Activated CD4-positive, alpha-beta T cell treated with anti-CD3 and anti-CD28 coated beads, Interleukin-2, amount 10 ng/mL, durations not matched to agents 24 days and 14 days (primary cell): ENCODE measurements around the gene HPDL. TPM values are rescaled to one million over a fixed set of nuclear protein-coding genes. Genes with fewer than 3 reads are reported as not detected.
A peak's percentile ranks its signal among the peaks of the same experiment; 100 is the strongest.

Experiments used
- DNase-seq: peaks from one replicate; pipeline ENCODE4 v3.0.0; 2022
- H3K27ac Mint-ChIP-seq: one replicate; pipeline ENCODE4 v1.8.0; 2022; ENCODE audit warnings: mild to moderate bottlenecking, mixed read lengths
- H3K27me3 Mint-ChIP-seq: one replicate; pipeline ENCODE4 v1.8.0; 2022; ENCODE audit warnings: mixed read lengths
- H3K36me3 Mint-ChIP-seq: one replicate; pipeline ENCODE4 v1.8.0; 2022; ENCODE audit warnings: low read depth, mild to moderate bottlenecking, mixed read lengths
- H3K4me1 Mint-ChIP-seq: one replicate; pipeline ENCODE4 v1.8.0; 2021; ENCODE audit warnings: mixed read lengths
- H3K4me3 Mint-ChIP-seq: one replicate; pipeline ENCODE4 v1.8.0; 2022; ENCODE audit warnings: mild to moderate bottlenecking, moderate library complexity, mixed read lengths
- H3K9me3 Mint-ChIP-seq: one replicate; pipeline ENCODE4 v1.8.0; 2021; ENCODE audit warnings: mixed read lengths
- intact Hi-C: fragments of 100-400 bp; cut with micrococcal nuclease; formaldehyde crosslinking; loops from one replicate; pipeline ENCODE4 v1.15.1; 2023
- total RNA-seq: library from RNA; stranded (reverse); gene quantifications from 2 replicates; pipeline ENCODE4 v1.2.3, GENCODE V29; 2022

Gene HPDL
- total RNA-seq, 1 donor from 2014 or later = 39.8 TPM

GRCh38 chr1:45331436-45332345 is 5.0 kb downstream of the HPDL start:
- no peak overlapping the region for H3K4me3 Mint-ChIP-seq
- DNase-seq = no peak
- no peaks in the 10 kb centered on the region for H3K27me3 Mint-ChIP-seq
- H3K36me3 Mint-ChIP-seq = peaks cover 26% of the 10 kb centered on the region
- H3K4me1 Mint-ChIP-seq = peaks cover 32% of the 10 kb centered on the region
- H3K9me3 Mint-ChIP-seq = no peaks in the 10 kb centered on the region
- H3K27ac Mint-ChIP-seq = no peak overlapping the region
- intact Hi-C loops = no loop called here

- H3K4me3 Mint-ChIP-seq = no peak overlapping the region
- H3K27me3 Mint-ChIP-seq = no peaks in the 10 kb centered on the region
- no peak for DNase-seq
- peaks cover 35% of the 10 kb centered on the region for H3K4me1 Mint-ChIP-seq
- no peaks in the 10 kb centered on the region for H3K9me3 Mint-ChIP-seq
- no peak overlapping the region for H3K27ac Mint-ChIP-seq
- peaks cover 29% of the 10 kb centered on the region for H3K36me3 Mint-ChIP-seq
- intact Hi-C loops = no loop called here
Observed at GRCh38 chr1:45332346-45332720, 5.6 kb downstream of the HPDL start.

- H3K4me3 Mint-ChIP-seq = no peak overlapping the region
- intact Hi-C loops = loop anchor here (1.0 kb wide), 1 partner anchor 8 kb away; the partner anchor contains the start of gene HPDL
- peak overlapping the region; percentile 75 for H3K27ac Mint-ChIP-seq
- peaks cover 36% of the 10 kb centered on the region for H3K4me1 Mint-ChIP-seq
- no peaks in the 10 kb centered on the region for H3K27me3 Mint-ChIP-seq
- H3K9me3 Mint-ChIP-seq = peaks cover 6% of the 10 kb centered on the region
- H3K36me3 Mint-ChIP-seq = peaks cover 29% of the 10 kb centered on the region
- DNase-seq = peak; percentile 65
Observed at GRCh38 chr1:45334308-45335245, 7.9 kb downstream of the HPDL start.

GRCh38 chr1:45335855-45336324 is 9.2 kb downstream of the HPDL start:
- Mint-ChIP-seq H3K4me1 (peaks cover 39% of the 10 kb centered on the region), H3K36me3 (peaks cover 26% of the 10 kb centered on the region), H3K27me3 (no peaks in the 10 kb centered on the region), H3K27ac (no peak overlapping the region), H3K4me3 (no peak overlapping the region), H3K9me3 (peaks cover 6% of the 10 kb centered on the region)
- DNase-seq = no peak
- intact Hi-C loops = no loop called here

- H3K4me3 Mint-ChIP-seq = peak overlapping the region; percentile 98
- peaks cover 6% of the 10 kb centered on the region for H3K9me3 Mint-ChIP-seq
- H3K4me1 Mint-ChIP-seq = peaks cover 53% of the 10 kb centered on the region
- H3K36me3 Mint-ChIP-seq = peaks cover 42% of the 10 kb centered on the region
- no peaks in the 10 kb centered on the region for H3K27me3 Mint-ChIP-seq
- no peak overlapping the region for H3K27ac Mint-ChIP-seq
- no peak for DNase-seq
- intact Hi-C loops = no loop called here
Observed at GRCh38 chr1:45337630-45338325, 11.1 kb downstream of the HPDL start.

GRCh38 chr1:45339789-45340558 is 13.3 kb downstream of the HPDL start, which contains the start of the genes MUTYH and TOE1:
MUTYH (minus strand) TSS chr1:45340440; CDS start chr1:45334505, 5,935 bp downstream.
TOE1 (plus strand) TSS chr1:45340170; CDS start chr1:45340253, 83 bp downstream.
- H3K27ac Mint-ChIP-seq = peak within 1 kb of the TSS; percentile 99
- peaks cover 45% of the 10 kb centered on the region for H3K4me1 Mint-ChIP-seq
- peaks cover 48% of the 10 kb centered on the region for H3K36me3 Mint-ChIP-seq
- DNase-seq = peak; percentile 98
- H3K4me3 Mint-ChIP-seq = peak within 1 kb of the TSS; percentile 98
- H3K9me3 Mint-ChIP-seq = peaks cover 6% of the 10 kb centered on the region
- H3K27me3 Mint-ChIP-seq = no peaks in the 10 kb centered on the region
- intact Hi-C loops = loop anchor here (1.0 to 2.0 kb wide), 10 partner anchors 14 to 539 kb away; partner anchors contain the start of genes CCDC163, EIF2B3, GPBP1L1 and HPDL

GRCh38 chr1:45340816-45341466 is 14.2 kb downstream of the HPDL start:
- peak; percentile 77 for DNase-seq
- Mint-ChIP-seq H3K27ac (peak overlapping the region; percentile 99), H3K9me3 (peaks cover 6% of the 10 kb centered on the region), H3K4me3 (peak overlapping the region; percentile 98), H3K27me3 (no peaks in the 10 kb centered on the region), H3K4me1 (peaks cover 40% of the 10 kb centered on the region), H3K36me3 (peaks cover 55% of the 10 kb centered on the region)
- intact Hi-C loops = loop anchor here (1.0 to 2.0 kb wide), 9 partner anchors 15 to 540 kb away; partner anchors contain the start of genes CCDC163, EIF2B3, GPBP1L1 and HPDL

- intact Hi-C loops = no loop called here
- peaks cover 46% of the 10 kb centered on the region for H3K36me3 Mint-ChIP-seq
Observed at GRCh38 chr1:45344499-45344898, 17.8 kb downstream of the HPDL start.

GRCh38 chr1:45345014-45345413 is 18.3 kb downstream of the HPDL start:
- Mint-ChIP-seq H3K27me3 (no peaks in the 10 kb centered on the region), H3K27ac (no peak overlapping the region), H3K4me1 (peaks cover 23% of the 10 kb centered on the region), H3K9me3 (no peaks in the 10 kb centered on the region), H3K36me3 (peaks cover 43% of the 10 kb centered on the region), H3K4me3 (no peak overlapping the region)
- intact Hi-C loops = no loop called here
- DNase-seq = no peak

More at GRCh38 chr1:45344499-45344898, 17.8 kb downstream of the HPDL start:
- Mint-ChIP-seq H3K4me1 (peaks cover 26% of the 10 kb centered on the region), H3K9me3 (no peaks in the 10 kb centered on the region), H3K27ac (no peak overlapping the region), H3K4me3 (no peak overlapping the region), H3K27me3 (no peaks in the 10 kb centered on the region)
- DNase-seq = no peak

- H3K4me1 Mint-ChIP-seq = peaks cover 16% of the 10 kb centered on the region
- DNase-seq = no peak
- no peaks in the 10 kb centered on the region for H3K9me3 Mint-ChIP-seq
- intact Hi-C loops = no loop called here
- peaks cover 34% of the 10 kb centered on the region for H3K36me3 Mint-ChIP-seq
- no peak overlapping the region for H3K27ac Mint-ChIP-seq
- no peak overlapping the region for H3K4me3 Mint-ChIP-seq
- H3K27me3 Mint-ChIP-seq = no peaks in the 10 kb centered on the region
Observed at GRCh38 chr1:45346473-45346872, 19.8 kb downstream of the HPDL start.

GRCh38 chr1:45348020-45348419 is 21.3 kb downstream of the HPDL start:
- Mint-ChIP-seq H3K27ac (no peak overlapping the region), H3K9me3 (no peaks in the 10 kb centered on the region), H3K27me3 (no peaks in the 10 kb centered on the region), H3K36me3 (peaks cover 20% of the 10 kb centered on the region), H3K4me3 (no peak overlapping the region), H3K4me1 (peaks cover 6% of the 10 kb centered on the region)
- no peak for DNase-seq
- intact Hi-C loops = no loop called here

- Mint-ChIP-seq H3K4me1 (peaks cover 6% of the 10 kb centered on the region), H3K4me3 (no peak overlapping the region), H3K27me3 (no peaks in the 10 kb centered on the region), H3K9me3 (no peaks in the 10 kb centered on the region), H3K36me3 (peaks cover 19% of the 10 kb centered on the region), H3K27ac (no peak overlapping the region)
- DNase-seq = no peak
- intact Hi-C loops = no loop called here
Observed at GRCh38 chr1:45348609-45348965, 21.9 kb downstream of the HPDL start.
